ENCODE results near the gene GAS1.

The GAS1 gene

DNA sequence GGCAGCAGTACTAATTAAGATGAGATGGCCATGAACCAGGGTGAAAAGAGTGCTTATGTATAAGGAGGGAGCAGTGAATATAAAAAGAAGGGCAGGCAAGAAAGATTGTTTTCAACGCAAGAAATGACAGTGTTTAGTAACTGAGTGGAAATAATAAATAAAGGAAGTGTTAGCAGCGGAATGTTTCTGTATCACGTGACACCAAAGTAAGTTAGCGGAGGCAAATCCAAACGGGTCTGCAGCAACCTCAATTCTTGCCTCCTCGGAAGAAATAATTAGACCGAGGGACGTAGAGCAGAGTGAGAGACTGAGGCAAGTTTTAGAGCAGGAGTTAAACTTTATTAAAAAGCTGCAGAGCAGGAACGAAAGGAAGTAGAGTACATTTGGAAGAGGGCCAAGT is 15.4 kb upstream of the GAS1 start:
- DNase-seq: no peak

DNA sequence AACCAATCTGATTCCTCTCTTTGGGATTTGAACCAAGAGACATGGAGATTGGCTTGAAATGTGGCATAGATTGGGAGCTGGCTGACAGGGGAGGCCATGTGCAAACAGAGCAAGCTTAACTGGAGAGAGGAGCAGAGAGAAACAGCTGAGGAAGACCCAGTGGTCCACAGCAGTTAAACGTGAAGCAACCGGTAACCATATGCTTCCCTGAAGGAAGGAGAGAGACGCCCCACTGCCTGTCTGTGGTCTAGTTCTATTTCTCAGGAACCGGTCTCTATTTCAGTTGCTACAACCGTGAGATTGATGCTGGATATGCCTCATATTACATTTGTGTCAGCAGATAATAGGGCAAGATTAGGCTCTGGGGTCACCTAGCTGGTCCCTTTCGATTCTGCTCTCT is 13.6 kb upstream of the GAS1 start:
- no peak for DNase-seq

DNA sequence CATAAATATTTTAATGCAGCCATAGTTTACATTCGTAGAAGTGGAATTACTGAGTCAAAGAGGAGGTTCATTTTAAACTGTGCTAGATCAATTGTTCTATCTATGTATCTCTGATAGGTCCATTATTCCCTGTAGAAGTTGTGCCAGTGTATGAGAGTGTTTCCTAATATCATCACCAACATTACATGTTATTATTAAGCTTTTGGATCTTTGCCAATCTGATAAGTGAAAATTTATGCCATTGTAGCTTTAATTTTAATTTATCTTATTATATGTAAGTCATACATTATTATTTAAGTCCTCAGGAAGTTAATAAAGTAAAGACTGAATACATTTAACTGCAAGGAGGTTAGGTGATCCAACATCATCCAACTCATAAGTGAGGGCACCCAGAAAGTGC is 10.9 kb upstream of the GAS1 start:
- no peak for DNase-seq

DNA sequence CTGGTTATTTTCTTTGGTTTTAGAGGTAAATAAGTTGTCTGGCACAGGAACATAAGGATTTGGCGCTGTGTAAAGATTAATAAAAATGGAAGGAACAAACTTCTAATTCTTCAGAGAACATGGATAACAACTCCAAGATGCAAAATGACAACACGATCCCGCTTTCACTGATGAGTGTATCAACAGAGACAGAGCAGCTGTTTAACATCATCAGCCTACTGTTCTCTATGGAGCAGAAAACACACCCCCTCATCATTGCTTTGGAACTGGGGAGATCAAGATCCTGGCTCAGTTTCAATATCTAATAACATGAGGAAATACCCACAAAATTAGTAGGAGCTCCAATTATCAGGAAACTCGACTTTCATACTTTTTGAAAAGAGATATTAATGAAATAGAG is 8.3 kb upstream of the GAS1 start:
- no peak for DNase-seq

DNA sequence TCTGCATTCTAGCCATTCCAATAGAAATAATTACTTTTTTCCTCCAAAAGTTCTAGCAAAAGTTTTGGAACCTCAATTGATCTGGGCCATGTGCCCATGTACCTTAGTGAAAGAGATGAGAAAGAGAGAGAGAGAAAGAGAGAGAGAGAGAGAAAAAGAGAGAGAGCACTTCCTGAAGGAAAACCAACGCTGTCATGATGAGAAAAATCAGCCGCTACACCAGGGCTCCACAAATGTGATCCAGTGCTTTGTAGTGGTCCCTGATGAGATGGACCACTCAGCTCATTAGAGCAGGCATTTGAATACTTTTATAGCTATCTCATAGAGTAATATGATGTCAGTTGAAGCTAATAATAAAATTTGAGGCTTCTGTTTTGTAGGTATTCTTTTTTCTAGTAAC is 7.7 kb upstream of the GAS1 start:
- DNase-seq: no peak

DNA sequence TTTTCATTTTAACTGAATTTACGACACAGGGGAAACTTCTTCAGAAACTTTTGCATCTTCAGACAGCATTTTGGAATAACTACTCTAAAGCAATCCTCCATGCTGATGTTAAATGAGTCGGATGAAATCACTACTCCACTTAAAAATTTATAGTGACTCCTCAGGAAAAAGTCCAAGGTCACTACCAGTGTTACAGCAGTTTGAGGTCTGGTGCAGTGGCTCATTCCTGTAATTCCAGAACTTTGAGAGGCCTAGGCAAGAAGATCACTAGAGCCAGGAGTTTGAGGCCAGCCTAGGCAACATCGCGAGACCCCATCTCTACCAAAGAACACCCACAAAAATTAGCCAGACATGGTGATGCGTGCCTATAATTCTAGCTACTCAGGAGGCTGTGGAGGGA is 5.9 kb upstream of the GAS1 start:
- no peak for DNase-seq

DNA sequence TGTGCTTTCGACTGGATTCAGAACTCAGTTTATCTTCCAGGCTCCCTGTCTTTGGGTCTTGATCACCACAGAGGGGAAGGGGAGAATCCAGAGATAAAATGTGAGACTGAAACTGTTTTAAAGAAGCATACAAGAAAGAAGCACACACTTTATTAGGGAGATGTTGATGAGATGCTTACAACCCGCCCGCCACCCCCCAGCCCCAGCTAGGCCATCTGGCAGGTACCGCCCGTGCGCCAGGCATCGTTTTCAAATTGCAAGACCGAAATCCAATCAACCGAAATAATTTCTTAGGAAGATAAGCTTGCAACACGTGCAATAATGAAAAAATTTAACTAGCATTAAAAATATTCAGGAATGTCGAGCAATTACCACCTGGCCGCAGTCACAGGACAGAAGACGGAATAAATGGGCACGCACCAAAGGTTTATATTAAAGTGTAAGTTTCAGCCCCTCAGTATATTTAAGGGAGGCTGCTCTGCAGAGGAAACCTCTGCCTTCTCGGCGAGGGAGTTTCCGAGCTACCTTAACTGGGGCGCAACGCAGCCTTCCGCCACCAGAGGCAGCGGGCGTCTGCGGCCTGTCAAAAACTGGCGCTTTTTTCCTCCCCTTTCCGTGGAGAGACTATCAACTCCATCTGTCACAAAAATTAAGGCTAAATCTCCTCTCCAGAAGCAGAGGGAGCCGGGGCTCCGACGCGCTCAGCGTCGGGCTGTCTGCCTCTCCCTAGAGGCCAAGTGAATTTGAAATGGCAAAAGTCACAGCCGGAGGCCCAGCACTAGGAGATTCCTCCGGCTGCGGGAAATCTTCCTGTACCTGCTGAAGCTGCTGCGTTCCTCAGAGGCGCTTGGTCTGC is 996 bp upstream of the GAS1 start:
- DNase-seq: peak; percentile 83

DNA sequence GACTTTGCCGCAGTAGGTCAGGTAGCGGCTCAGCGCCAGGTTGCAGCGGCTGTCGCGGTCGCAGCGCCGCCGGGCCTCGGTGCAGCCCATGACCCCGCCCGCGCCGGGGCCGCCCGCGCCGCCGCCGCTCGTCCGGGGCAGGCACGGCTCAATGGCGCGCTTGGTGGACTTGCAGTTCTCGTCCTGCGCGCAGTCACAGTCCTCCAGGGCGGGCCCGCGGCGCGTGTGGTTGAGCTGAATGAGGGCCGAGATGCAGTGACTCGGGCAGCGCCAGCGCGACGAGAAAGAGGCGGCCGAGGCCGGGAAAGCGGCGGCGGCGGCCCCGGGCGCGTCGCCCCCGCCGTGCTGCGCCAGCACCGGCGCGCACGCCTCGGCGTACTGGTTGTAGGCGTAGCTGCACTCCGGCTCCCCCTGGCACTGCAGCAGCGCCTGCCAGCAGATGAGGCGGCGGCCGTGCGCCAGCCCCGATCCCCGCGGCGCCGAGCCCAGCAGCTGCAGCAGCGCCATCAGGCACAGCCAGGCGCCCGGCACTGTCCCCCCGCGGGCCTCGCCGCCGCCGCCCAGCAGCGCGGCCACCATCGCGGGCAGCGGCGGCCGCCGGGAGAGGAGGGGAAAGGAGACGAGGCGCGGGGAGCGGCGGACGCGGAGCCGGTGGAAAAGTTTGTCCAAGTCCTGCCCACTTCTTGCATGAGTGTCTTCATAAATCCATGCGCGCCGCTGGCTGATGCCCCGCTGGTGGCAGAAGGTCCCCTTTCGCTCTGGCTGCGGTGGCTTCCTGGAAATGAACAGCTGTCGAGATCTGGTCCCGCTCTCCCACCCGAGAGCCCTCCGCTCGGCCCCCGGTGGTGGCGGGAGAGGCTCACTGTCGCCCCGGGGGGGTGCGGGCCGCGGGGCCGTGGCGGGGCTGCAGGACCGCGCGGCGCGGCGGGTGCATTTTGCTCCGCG is 833 bp downstream of the GAS1 start:
- peak; percentile 76 for DNase-seq

DNA sequence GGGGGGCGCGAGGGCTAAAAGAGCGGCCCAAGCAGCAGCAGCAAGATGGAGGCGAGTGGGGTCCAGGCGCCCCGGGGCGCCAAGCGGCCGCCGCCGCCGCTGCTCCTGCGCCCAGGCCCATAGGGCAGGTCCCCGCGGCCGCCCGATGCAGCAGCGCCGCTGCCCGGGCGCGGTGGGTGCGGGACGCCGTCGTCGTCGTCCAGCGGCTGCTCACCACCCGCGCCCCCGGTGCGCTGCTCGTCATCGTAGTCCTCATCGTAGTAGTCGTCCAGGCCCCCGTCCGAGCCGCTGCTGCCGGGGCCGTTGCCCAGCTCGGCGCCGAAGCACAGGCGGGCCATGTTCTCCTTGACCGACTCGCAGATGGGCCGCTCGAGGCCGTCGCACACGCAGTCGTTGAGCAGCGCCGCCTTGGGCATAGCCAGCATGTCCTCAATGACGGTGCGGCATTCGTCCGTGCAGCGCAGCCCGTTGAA is 1.5 kb downstream of the GAS1 start:
- DNase-seq: peak; percentile 62

DNA sequence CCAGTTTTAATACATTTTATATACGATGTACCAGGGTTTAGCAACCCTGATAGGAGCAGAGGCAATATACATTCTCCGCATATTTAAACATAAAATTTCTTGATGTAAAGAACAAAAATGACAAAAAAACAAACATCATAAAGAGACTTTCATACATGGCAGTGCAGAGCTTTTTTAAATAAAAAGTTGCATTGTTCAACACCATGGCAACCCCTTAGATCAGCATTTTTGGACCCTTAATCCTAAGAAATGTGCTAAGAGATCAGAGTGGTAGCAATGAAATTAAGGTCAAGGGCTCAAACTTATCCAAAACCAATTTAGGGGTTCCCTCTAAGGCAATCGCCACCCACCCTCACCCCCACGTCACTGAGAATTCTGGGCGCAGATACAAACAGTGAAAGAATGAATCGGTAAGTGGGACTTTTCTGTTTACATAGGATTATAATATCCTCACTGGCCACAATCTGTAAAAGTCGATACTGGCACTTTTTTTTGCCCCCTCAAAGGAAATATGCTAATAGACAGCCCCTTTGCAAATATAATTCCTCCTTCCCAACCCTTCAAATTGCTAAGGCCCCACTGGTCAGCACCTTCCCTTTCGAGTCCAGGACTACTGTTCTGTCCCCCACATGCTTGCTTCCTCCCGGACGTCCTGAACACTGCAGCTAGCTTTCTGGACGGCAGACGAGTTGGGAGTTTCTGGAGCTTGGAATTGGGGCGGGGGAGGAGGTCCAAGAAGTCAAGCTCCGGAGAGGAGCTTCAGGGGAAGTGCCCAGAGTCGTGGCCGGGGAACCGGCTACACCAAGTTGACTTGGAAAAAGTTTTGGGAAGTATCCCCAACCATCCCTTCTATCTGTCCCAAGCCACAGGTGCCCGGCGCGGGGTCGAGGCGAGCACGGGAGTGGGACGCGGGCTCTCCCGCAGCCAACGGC is 2.2 kb downstream of the GAS1 start:
- peak; percentile 39 for DNase-seq

DNA sequence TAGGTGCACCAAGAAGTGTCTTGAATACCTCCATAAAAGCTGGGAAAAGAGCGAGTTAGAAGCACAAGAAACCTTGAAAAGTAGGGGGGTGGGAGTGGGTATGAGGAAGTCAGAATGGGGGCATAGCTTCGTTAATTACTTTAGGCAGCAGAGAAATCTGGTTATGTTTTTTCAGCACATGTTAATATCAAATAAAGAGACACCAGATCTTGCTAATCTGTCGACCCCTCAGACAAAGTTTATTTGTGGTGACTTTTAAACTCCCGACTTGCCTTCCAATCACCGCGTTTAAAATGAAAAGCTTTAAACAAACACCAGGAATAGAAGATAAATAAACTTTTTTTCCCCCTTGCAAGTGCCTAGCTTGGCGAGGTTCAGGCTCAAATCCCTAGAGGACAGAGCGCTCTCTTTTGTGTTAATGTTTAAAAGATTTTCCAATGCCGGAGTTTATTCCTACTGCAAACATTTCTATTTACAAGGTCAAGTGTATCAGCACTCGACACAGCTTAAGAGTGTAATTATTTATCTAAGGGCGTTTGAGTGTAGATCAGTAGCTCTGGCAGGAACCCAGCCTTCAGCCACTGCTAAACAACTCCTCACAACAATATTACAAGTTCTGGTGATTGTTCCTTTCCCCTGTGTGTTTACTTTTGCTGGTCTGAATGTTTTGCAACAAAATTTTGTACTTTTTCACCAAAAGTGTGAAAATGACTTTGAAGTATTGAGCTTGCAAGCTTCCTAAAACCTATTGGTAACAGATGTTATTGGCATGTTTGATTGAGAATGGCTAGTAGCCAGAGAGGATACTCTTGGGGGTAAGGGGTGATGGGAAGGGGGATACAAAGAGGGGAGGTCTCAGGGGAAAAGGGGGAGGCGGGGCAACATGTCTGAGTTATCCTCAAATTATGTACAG is 3.8 kb downstream of the GAS1 start:
- DNase-seq: no peak

DNA sequence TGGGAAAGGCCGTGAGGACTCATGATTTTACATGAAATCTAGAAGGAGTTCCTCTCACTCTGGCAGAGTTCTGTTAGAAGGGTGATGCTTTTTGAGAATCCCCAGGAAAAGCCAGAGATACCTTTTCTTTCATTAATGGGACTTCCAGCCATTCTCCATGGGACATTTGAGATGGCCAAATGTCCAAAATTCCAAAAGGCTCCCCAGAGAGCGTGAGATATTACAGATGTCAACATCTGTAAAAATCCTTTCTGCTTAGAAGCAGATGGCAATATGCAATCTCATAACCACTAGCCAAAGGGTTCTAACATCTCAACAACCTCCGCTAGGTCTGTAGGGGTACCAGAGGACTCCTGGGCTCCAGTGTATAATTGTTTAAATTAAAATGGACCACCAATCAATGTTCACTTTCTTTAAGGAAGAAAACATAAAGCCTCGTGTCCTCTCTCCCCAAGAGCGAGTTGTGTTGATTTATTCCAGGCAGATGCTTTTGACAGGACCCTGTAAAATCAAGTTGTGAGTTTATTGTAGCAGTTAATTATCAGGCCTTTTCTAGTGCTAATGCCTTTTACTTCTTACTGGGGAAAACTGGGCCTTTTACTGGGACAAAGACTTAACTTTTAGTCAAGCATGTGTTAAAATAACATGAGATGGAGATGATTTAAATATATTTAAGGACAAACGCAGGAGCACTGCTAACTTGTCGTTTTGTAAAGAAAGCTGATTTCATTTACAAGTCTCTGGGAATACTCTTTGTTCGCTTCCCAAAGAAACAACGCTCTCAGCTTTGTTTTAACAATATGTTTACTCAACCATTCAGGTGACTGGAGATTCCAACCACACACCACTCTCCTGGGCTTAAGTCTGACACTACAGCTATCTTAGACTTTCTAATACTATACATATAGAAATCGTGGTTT is 4.8 kb downstream of the GAS1 start:
- no peak for DNase-seq

DNA sequence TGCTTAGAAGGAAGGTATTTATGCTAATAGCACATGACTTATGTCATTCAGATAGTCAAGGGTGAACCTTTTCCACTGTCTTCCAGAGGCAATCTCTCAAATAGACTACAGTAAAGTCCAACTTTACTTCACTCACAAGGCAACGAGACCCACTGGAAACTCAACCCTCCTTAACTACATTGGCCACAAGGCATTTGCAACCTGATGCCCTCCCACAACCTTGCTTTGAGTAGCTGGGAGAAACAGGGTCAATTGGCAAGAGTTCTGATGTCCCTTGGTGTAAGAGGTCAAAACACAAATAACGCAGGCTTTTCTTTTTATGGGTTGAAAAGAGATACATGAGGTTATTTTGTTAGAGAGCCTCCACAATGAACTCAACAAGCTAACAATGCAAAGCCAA is 6.1 kb downstream of the GAS1 start:
- no peak for DNase-seq

DNA sequence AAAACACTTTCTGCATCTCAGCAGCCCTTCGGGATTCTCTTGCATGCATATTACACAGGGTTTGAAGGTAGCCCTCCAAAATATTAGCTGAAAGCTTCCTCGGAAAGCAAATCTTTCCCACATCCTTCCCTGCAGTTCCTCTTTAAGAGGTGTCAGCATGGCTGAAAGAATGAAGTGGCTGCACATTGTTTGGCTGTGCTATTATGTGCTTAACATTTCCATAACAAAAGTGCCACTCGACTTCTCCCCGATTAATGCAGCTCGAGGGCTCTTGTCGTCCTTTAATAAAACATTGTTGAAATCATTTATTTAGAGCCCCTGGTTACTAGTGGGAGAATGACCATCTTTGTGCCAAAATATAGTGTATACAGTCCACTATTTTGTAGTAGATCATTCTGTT is 6.5 kb downstream of the GAS1 start:
- no peak for DNase-seq

DNA sequence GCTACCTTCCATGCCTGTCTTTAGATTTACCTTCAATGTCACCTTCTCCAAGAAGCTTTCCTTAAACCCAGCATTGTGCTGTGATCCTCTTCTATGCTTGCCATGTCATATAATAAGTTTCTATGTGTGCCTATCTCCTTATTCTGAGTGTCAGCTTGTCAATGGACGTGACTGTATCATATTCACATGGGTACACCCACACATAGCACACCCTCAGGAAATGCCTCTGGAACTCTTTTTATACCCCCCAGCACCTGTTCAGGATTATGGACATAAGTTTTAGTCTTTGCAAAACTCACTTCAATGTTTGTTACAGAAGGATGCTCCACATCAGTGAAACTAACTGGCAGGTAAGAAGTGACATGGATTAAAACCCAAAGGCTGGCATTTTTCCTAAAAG is 7.4 kb downstream of the GAS1 start:
- DNase-seq: no peak

DNA sequence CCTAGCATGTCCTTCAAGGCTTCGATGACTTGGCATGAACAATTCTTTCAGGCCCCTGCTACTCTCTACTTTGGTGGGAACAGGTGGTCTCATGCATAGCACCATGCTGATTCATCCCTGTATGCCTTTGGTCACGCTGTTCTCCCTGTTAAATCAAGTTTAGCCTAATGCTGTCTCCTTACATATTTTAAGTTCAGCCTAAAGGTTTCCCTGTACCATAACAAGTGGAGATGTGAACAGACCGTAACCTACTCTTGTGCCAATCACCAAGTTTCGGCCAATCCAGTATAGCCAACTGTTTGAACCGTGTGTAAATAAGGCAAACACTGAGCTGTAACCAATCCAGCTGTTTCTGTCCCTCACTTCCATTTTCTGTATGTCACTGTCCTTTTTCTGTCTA is 8.0 kb downstream of the GAS1 start:
- no peak for DNase-seq

DNA sequence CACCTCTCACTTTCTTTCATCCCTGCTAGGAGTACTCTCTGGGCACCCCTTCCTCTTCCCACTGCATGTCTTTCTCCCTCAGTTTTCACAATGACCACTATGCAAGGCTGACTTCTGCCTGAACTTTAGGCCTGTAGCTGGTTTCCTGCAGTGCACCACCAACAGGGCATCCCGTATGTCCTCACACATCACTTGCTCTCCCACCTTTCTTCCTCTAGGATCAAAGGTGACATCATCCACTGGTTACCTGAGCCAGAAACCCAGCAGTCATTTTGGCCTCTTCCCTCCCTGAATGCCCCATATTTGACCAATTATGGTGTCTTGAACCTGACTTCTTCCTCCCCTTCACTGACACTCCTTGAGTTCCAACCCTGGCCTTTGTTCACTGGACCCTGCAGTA is 8.5 kb downstream of the GAS1 start:
- DNase-seq: no peak

DNA sequence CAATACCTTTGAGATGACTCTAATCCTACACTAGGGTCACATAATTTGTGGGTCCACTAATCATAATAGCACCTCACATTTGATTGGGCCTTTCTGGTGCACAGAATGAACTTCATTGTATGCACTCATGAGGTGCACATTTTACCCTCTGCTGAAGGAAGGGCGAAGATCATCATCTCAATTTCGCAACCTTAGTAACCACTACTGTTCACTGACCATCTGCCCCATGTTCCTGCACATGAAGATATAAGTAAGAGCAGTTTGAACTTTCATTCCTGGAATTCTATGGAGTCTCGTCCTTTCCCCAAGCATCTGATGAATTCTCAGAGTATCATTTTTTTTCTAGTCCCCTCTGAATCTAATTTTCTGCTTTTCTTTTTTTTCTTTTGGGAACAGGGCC is 21.2 kb downstream of the GAS1 start:
- peak; percentile 66 for DNase-seq

DNA sequence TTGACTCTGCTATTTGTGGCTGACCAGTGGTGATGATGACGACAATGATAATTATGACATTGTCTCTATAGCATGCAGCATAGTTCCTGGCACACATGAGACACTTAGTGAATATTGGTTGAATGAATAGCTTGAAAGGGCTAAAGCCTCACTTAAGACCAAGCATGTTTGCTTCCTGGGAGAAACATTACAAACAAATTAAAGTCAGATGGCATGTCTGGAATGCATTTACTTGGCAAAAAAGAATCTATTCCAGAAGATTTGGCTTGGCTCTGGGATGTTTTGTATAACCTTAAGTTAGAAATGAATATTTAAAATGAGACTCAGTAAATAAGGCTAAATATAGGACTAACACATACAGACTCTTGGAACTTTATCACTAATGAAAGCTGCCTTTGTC is 21.6 kb downstream of the GAS1 start:
- DNase-seq: peak; percentile 75

DNA sequence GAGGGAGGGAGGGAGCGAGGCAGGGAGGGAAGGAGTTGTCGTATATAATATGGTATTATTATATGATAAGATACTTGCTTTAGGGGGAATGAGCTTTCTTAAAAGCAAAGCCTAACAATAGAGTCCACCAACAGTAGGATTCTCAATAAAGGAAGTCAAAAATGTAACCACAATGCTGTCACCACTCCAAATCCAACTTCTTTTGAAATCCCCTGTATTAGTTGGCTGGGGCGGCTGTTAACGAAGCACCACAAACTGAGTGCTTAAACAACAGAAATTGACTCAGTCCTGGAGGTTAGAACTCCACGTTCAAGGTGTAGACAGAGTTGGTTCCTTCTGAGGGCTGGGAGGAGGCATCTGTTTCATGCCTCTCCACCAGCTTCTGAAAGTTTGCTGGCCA is 23.1 kb downstream of the GAS1 start:
- no peak for DNase-seq
